ENCODE data around the gene CTXND1.

GRCh38 chr15:80214910-80215309 lies 37.1 kb downstream of the CTXND1 start:
- no peak for TF ChIP-seq POLR2A (IDR thresholded peaks at IDR 0.05; ENCODE audit: low read depth, low read length)
- no peak for TF ChIP-seq NFE2L2 (IDR thresholded peaks at IDR 0.05; ENCODE audit: low read depth, low read length)
- TF ChIP-seq CTCF (conservative IDR thresholded peaks at IDR 0.05; ENCODE audit: low read depth, low read length): no peak
- no peak for TF ChIP-seq RAD21 (IDR thresholded peaks at IDR 0.05; ENCODE audit: low read length)
- no peak for TF ChIP-seq BHLHE40 (IDR thresholded peaks at IDR 0.05; ENCODE audit: low read depth, low read length)
- no peak for TF ChIP-seq USF2 (IDR thresholded peaks at IDR 0.05; ENCODE audit: low read depth, low read length)
- TF ChIP-seq RFX5 (IDR thresholded peaks at IDR 0.05; ENCODE audit: low read depth, low read length): no peak
- TF ChIP-seq MXI1 (IDR thresholded peaks at IDR 0.05; ENCODE audit: borderline replicate concordance, low read depth, low read length): no peak
- TF ChIP-seq MAZ (IDR thresholded peaks at IDR 0.05; ENCODE audit: borderline replicate concordance, low read depth, low read length): no peak
- no peak for TF ChIP-seq RCOR1 (IDR thresholded peaks at IDR 0.05; ENCODE audit: insufficient replicate concordance, low read length)
- TF ChIP-seq CEBPB (IDR thresholded peaks at IDR 0.05; ENCODE audit: low read depth, low read length): no peak
- no peak for TF ChIP-seq FOS (IDR thresholded peaks at IDR 0.05; ENCODE audit: low read depth, low read length)
- no peak for TF ChIP-seq ELK1 (IDR thresholded peaks at IDR 0.05; ENCODE audit: borderline replicate concordance, low read depth, low read length)

All from IMR-90 (cell line).